ENCODE measurements around the gene TTC9C. TPM values are rescaled to one million over a fixed set of nuclear protein-coding genes. Genes with fewer than 3 reads are reported as not detected.

TTC9C gene
- total RNA-seq, 1 experiment from 2014 or later: 35.5 TPM

DNA sequence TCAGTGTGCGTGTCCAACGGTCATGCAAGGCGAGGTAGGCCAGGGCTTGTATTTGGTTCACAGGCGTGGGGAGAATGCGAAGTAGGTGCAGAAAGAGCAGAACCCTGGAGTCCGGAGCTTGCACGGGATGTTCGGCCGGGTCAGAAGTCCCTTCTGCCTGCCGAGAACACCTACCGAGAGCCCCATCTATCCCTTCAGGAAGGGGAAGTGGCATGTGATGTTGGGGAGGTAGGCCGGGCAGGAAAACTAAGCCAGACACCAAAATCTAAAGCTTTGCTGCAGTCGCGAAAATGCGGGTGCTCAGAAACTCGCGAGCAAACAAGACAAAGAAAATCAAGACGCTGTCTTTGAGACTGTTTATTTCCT, 42.5 kb downstream of the TTC9C start:
- H3K36me3 Mint-ChIP-seq (ENCODE audit: insufficient read depth, unreplicated experiment): peaks cover 61% of the 10 kb centered on the region
- H3K4me1 Mint-ChIP-seq (ENCODE audit: low read depth, unreplicated experiment): peaks cover 14% of the 10 kb centered on the region
- peak overlapping the region; percentile 99 for H3K27ac Mint-ChIP-seq (ENCODE audit: unreplicated experiment)
- H3K27me3 Mint-ChIP-seq (ENCODE audit: unreplicated experiment): no peaks in the 10 kb centered on the region
- no peaks in the 10 kb centered on the region for H3K9me3 Mint-ChIP-seq (ENCODE audit: low read depth, unreplicated experiment)
- intact Hi-C loops (cut with micrococcal nuclease; ENCODE audit: unreplicated experiment): no loop called here
- TF ChIP-seq, protein P1, sequence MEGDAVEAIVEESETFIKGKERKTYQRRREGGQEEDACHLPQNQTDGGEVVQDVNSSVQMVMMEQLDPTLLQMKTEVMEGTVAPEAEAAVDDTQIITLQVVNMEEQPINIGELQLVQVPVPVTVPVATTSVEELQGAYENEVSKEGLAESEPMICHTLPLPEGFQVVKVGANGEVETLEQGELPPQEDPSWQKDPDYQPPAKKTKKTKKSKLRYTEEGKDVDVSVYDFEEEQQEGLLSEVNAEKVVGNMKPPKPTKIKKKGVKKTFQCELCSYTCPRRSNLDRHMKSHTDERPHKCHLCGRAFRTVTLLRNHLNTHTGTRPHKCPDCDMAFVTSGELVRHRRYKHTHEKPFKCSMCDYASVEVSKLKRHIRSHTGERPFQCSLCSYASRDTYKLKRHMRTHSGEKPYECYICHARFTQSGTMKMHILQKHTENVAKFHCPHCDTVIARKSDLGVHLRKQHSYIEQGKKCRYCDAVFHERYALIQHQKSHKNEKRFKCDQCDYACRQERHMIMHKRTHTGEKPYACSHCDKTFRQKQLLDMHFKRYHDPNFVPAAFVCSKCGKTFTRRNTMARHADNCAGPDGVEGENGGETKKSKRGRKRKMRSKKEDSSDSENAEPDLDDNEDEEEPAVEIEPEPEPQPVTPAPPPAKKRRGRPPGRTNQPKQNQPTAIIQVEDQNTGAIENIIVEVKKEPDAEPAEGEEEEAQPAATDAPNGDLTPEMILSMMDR (IDR thresholded peaks at IDR 0.05; ENCODE audit: unreplicated experiment): no peak
- no peak for DNase-seq
- no TSS peak for BruUV-seq (replicated peaks)
- CTCF ChIA-PET: interaction anchor here (0.8 to 2.2 kb wide), 5 partner anchors 9 to 71 kb away, joined by 3 to 10 read pairs (median 7); partner anchors contain the start of genes POLR2G, TMEM179B and ZBTB3
- H3K4me3 Mint-ChIP-seq (ENCODE audit: low read depth, unreplicated experiment): peak overlapping the region; percentile 98

DNA sequence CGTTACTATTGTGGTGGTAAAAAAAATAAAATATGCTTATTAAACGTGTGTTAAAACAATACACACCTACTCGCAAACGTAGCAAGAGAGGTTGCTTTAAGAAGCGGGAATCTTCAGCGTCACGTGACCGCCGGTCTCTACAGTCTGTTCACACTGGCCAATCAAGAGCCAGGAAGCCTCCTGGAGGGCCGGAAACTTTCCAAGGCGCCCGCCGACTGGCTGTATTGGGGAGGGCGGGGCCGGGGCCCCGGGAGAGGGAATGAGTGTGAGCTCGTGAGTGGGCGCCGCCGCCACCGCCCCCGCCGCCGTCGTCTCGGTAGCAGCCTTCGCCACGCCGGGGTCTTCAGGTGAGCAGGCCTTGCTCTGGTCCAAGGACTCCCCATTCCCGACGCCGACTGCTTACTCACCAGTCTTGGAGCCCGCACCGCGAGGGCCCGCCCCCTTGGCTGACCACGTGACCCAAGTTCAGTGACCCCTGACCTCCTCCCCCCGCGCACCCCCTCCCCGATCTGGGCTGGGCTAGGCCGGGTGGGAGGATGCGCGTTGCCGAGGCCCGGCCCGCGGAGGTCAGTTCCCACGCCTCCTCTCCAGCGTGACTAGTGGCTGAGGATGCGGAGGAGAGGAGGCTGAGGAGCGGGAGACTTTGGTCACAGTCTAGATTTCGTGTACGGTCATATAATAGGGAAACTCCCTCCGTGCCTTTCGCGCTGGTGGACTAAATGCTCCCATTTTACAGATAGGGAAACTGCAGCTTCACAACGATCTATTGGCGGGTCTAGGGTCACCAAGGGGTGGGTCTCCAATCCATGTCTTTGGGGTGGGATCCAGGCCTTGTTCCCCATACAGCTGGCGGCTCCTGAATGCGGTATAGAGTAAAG, 43.1 kb downstream of the TTC9C start, which contains the start of gene TAF6L:
Gene TAF6L, plus strand, starts transcription at position 253 of the 878 bp plus-strand sequence. CDS start 4,388 bp downstream, outside the sequence.
- TSS peak; percentile 42 for BruUV-seq (replicated peaks)
- peak within 1 kb of the TSS; percentile 98 for H3K4me3 Mint-ChIP-seq (ENCODE audit: low read depth, unreplicated experiment)
- H3K4me1 Mint-ChIP-seq (ENCODE audit: low read depth, unreplicated experiment): peaks cover 14% of the 10 kb centered on the region
- no peaks in the 10 kb centered on the region for H3K27me3 Mint-ChIP-seq (ENCODE audit: unreplicated experiment)
- CTCF ChIA-PET: interaction anchor here (0.6 to 2.2 kb wide), 6 partner anchors 10 to 70 kb away, joined by 3 to 10 read pairs (median 6); partner anchors contain the start of genes POLR2G, TMEM179B and ZBTB3
- intact Hi-C loops (cut with micrococcal nuclease; ENCODE audit: unreplicated experiment): no loop called here
- peak within 1 kb of the TSS; percentile 99 for H3K27ac Mint-ChIP-seq (ENCODE audit: unreplicated experiment)
- TF ChIP-seq, protein P1 (IDR thresholded peaks at IDR 0.05; ENCODE audit: unreplicated experiment): no peak
- DNase-seq: peak; percentile 92
- H3K9me3 Mint-ChIP-seq (ENCODE audit: low read depth, unreplicated experiment): no peaks in the 10 kb centered on the region
- H3K36me3 Mint-ChIP-seq (ENCODE audit: insufficient read depth, unreplicated experiment): peaks cover 56% of the 10 kb centered on the region

DNA sequence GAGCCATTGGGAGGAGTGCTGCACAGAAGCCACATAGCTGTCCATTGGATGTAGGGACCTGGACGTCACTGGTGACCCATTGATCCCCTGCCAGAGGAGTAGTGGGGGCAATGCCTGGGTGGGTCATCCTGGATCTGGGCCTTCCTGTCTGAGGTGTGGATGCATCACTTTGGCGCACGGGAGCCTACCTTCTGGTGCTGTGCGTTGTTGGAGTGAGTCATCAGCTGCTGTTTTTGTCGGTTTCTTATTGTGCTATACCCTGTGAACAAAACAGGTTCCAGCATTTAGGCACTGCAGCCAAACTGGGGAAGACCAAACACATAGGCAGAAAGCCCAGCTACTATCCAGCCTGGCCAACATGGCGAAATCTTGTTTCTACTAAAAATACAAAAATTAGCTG, 46.1 kb downstream of the TTC9C start:
- Mint-ChIP-seq H3K4me3 (ENCODE audit: low read depth, unreplicated experiment) (no peak overlapping the region), H3K4me1 (ENCODE audit: low read depth, unreplicated experiment) (peaks cover 14% of the 10 kb centered on the region), H3K9me3 (ENCODE audit: low read depth, unreplicated experiment) (no peaks in the 10 kb centered on the region), H3K27me3 (ENCODE audit: unreplicated experiment) (no peaks in the 10 kb centered on the region), H3K36me3 (ENCODE audit: insufficient read depth, unreplicated experiment) (peaks cover 56% of the 10 kb centered on the region), H3K27ac (ENCODE audit: unreplicated experiment) (no peak overlapping the region)
- intact Hi-C loops (cut with micrococcal nuclease; ENCODE audit: unreplicated experiment): no loop called here
- BruUV-seq (replicated peaks): no TSS peak
- CTCF ChIA-PET: interaction anchor here (0.6 to 0.7 kb wide), 2 partner anchors 604 to 801 kb away, joined by 5 read pairs; no protein-coding TSS in a partner anchor
- TF ChIP-seq, protein P1 (IDR thresholded peaks at IDR 0.05; ENCODE audit: unreplicated experiment): no peak
- DNase-seq: no peak

DNA sequence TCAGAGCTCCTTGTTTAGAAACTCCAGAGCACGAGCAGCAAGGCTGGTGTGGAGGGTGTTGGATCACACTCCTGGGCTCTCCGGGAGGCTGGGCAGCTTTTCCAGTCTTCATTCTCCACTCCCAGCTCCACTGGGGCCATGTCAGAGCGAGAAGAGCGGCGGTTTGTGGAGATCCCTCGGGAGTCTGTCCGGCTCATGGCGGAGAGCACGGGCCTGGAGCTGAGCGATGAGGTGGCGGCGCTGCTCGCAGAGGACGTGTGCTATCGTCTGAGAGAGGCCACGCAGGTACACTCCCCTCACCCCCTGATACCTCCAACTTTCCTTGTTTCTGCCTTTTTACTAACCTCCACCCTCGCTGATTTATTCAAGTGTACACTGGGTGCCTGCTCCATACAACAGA, 47.4 kb downstream of the TTC9C start:
- TF ChIP-seq, protein P1 (IDR thresholded peaks at IDR 0.05; ENCODE audit: unreplicated experiment): no peak
- no TSS peak for BruUV-seq (replicated peaks)
- Mint-ChIP-seq H3K36me3 (ENCODE audit: insufficient read depth, unreplicated experiment) (peaks cover 52% of the 10 kb centered on the region), H3K4me1 (ENCODE audit: low read depth, unreplicated experiment) (peaks cover 5% of the 10 kb centered on the region), H3K27me3 (ENCODE audit: unreplicated experiment) (no peaks in the 10 kb centered on the region), H3K27ac (ENCODE audit: unreplicated experiment) (no peak overlapping the region), H3K9me3 (ENCODE audit: low read depth, unreplicated experiment) (no peaks in the 10 kb centered on the region), H3K4me3 (ENCODE audit: low read depth, unreplicated experiment) (no peak overlapping the region)
- no peak for DNase-seq
- intact Hi-C loops (cut with micrococcal nuclease; ENCODE audit: unreplicated experiment): no loop called here
- CTCF ChIA-PET: no interaction called here
